Stomach smooth muscle (tissue), 2 donors: Measurements from ENCODE around the gene LAMP5.

Experiments used
- H3K27ac ChIP-seq: one replicate; pipeline ENCODE4 v1.7.0; 2013; ENCODE audit warnings: mild to moderate bottlenecking, low read length, inconsistent platforms
- H3K27me3 ChIP-seq, 2 donors: one replicate each; pipeline ENCODE4 v1.7.0; 2013; ENCODE audit warnings: low read length in 2 of 2; ENCODE audit not compliant: insufficient read depth in 2 of 2, control insufficient read depth in 1 of 2
- H3K36me3 ChIP-seq, 2 donors: one replicate each; pipeline ENCODE4 v1.7.0; 2013; ENCODE audit warnings: low read length in 2 of 2; ENCODE audit not compliant: control insufficient read depth in 2 of 2, insufficient read depth in 2 of 2
- H3K4me1 ChIP-seq: one replicate; pipeline ENCODE4 v1.7.0; 2013; ENCODE audit warnings: low read length; ENCODE audit not compliant: control insufficient read depth, insufficient read depth
- H3K4me3 ChIP-seq, 2 donors: one replicate each; pipeline ENCODE4 v1.7.0; 2013; ENCODE audit warnings: low read length in 2 of 2
- H3K9ac ChIP-seq, 2 donors: one replicate each; pipeline ENCODE4 v1.7.0; 2013; ENCODE audit warnings: low read length in 2 of 2, mild to moderate bottlenecking in 1 of 2
- H3K9me3 ChIP-seq, 2 donors: one replicate each; pipeline ENCODE4 v1.7.0; 2013; ENCODE audit warnings: low read length in 2 of 2; ENCODE audit not compliant: control insufficient read depth in 2 of 2
- donor health status: healthy.
- donor health status: Pancreatic carcinoma.

LAMP5 gene

DNA sequence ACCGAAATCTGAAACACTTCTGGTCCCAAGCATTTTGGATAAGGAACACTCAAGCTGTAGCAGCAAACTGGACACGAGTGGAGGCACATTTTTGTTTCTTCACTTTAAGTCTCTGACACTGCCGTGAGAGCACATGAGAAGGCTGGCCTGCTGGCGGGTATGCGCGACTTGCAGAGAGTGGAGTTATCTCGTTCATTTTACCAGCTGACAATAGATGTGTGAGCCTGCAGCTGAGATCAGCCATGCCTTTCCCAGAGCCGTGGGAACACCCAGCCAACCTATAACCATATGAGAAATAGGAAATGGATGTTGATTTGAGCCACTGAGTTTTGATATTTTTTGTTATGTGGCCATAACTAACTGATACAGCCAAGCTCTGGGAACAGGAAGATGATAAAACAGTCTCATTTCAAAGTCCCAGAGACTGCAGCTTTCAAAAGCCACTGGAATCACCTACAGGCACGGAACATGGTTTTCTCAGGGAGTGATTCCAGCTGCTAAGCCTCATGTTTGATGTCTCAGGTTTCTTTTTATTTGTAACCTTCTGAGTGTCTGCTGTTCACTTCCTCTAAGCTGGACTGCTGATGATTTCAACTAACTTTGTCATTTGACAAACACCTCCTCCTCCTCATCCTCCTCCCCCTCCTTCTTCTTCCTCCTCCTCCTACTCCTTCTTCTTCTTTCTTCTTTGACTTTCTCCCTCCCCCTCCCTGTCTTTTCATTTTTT, 28.6 kb upstream of the LAMP5 start:
- Histone ChIP-seq H3K27me3 (no peaks in the 10 kb centered on the region), H3K27ac (no peak overlapping the region), H3K9me3 (no peaks in the 10 kb centered on the region), H3K36me3 (no peaks in the 10 kb centered on the region), H3K4me3 (no peak overlapping the region), H3K9ac (no peak overlapping the region), H3K4me1 (no peaks in the 10 kb centered on the region)

DNA sequence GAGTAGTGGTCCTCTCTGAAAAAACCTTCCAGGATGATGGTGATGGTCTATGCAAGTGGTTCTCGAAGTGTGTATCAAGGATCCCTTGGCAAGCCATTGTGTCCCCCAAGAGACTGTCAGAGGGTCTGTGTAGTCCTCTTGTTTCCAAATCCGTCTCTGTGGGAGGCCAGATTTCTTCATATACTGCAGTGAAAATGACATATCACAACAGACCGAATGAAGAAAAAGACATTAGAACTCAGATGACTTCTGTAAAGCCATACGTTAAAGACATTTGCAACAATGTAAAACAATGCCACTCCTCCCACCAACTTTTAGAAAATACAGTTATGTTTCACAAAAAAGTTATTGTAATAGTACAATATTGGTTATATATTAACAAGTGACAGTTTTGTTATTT, 27.2 kb upstream of the LAMP5 start:
- no peak overlapping the region for H3K4me3 ChIP-seq
- H3K9ac ChIP-seq = no peak overlapping the region
- no peak overlapping the region for H3K27ac ChIP-seq
- H3K9me3 ChIP-seq = no peaks in the 10 kb centered on the region
- H3K36me3 ChIP-seq = no peaks in the 10 kb centered on the region
- no peaks in the 10 kb centered on the region for H3K4me1 ChIP-seq
- H3K27me3 ChIP-seq = no peaks in the 10 kb centered on the region

DNA sequence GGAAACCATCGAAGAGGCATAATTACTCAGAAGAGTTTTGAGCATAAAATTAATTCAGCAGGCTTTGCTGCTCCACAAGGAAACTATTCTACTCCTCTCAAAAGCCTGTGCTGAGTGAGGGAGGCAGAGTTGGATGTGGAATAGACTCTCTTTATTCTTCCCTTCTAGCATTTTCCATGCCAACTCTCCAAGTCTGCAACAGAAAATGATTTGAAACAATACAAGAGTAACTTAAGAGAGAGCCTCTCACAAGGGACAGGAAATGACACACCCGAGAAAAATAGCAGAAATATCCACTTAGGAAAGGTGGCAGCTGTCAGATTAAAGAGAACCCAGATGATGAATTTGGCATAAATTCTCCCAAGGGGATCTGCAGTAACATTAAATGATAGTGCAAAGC, 26.3 kb upstream of the LAMP5 start:
- no peak overlapping the region for H3K9ac ChIP-seq
- no peaks in the 10 kb centered on the region for H3K27me3 ChIP-seq
- H3K4me1 ChIP-seq = no peaks in the 10 kb centered on the region
- no peak overlapping the region for H3K27ac ChIP-seq
- H3K4me3 ChIP-seq = no peak overlapping the region
- H3K36me3 ChIP-seq = no peaks in the 10 kb centered on the region
- no peaks in the 10 kb centered on the region for H3K9me3 ChIP-seq

DNA sequence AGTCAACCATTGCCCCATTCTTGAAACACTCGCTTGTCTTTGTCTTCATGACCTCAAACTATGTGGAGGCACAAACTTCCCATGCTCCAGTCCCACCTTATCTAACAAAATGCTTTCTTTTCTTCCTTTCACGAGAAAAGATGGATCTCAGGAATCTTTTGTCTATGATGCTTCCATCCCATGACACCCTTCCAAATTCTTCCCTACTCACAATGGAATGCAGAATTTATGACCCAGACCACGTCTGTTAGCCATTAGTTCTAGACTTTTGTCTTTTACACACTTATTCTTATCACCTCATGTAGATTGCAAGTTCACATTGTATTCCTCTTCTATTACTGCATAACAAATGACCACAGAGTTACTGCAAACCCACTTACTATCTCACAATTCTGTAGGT, 24.2 kb upstream of the LAMP5 start:
- H3K27ac ChIP-seq = no peak overlapping the region
- H3K9ac ChIP-seq = no peak overlapping the region
- no peaks in the 10 kb centered on the region for H3K9me3 ChIP-seq
- H3K4me1 ChIP-seq = no peaks in the 10 kb centered on the region
- H3K27me3 ChIP-seq = no peaks in the 10 kb centered on the region
- no peaks in the 10 kb centered on the region for H3K36me3 ChIP-seq
- no peak overlapping the region for H3K4me3 ChIP-seq

DNA sequence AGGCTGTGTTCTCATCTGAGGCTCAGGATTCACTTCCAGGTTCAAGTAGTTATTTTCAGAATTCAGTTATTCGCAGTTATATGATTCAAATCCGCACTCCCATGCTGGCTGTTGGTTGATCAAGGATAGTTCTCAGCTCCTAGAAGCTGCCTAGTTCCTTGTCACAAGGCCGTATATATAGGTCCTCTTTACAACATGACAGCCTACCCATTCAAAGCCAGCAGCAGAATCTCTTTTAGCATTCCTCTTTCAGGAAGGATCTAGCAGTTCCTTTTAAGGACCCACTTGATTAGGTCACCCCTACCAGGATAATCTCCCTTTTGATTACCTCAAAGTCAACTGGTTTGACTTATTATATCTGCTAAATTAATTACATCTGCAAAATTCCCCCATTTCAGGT, 23.8 kb upstream of the LAMP5 start:
- Histone ChIP-seq H3K27me3 (no peaks in the 10 kb centered on the region), H3K36me3 (no peaks in the 10 kb centered on the region), H3K27ac (no peak overlapping the region)

DNA sequence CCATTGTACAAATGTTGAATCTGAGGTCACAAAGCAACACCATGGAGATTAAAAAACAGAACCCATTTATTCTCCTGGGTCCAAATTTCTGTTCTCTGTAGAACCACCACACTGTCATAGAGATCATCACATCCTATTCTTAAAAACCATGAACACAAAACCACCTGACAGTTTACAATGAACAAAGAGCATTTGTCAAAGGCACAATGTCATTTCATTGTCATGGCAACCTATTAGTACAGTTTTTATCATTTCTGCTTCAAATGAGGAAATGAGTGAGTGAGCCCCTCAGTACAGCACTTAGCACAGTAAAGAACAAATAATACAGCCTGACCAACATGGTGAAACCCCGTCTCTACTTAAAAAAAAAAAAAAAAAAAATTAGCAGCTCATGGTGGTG, 23.1 kb upstream of the LAMP5 start:
- Histone ChIP-seq H3K9me3 (no peaks in the 10 kb centered on the region), H3K36me3 (no peaks in the 10 kb centered on the region), H3K27ac (no peak overlapping the region), H3K4me3 (no peak overlapping the region), H3K9ac (no peak overlapping the region), H3K4me1 (no peaks in the 10 kb centered on the region), H3K27me3 (no peaks in the 10 kb centered on the region)

More for the DNA sequence above, 23.8 kb upstream of the LAMP5 start:
- no peaks in the 10 kb centered on the region for H3K9me3 ChIP-seq
- no peak overlapping the region for H3K9ac ChIP-seq
- no peaks in the 10 kb centered on the region for H3K4me1 ChIP-seq
- H3K4me3 ChIP-seq = no peak overlapping the region

DNA sequence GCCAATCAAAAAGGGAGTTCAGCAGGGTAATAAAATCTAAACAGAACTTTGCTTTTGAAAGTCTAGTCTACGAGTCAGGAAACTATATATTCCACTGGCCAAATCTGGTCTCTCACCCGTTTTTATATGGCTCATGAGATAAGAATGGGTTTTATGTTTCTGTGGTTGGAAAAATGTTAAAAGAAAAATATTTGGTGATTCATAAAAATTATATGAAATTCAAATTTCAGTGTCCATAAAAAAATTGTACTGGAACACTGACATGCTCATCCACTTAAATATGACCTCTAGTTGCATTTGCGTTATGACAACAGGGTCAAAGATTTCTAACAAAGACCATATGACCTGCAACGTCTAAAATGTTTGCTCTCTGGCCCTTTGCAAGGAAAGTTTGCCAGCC, 22.3 kb upstream of the LAMP5 start:
- Histone ChIP-seq H3K4me3 (no peak overlapping the region), H3K9ac (no peak overlapping the region), H3K27me3 (no peaks in the 10 kb centered on the region)

DNA sequence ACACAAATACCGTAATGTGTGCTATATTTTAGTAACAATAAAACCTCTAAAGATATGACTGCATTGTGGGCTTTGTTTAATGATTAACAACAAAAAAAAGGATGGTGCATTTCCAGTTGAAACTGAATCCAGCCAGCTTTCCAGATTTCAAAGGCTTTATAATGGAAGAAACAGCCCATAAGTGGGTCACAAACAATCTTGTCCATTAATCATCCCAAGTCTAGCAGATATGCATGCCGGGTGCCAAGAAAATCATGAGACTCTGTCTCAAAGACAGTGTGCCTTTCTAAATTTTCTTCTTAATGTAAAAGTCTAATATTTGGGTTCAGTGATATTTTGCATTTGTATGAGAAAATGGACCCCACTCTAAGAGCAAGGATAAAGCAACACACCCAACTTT, 20.6 kb upstream of the LAMP5 start:
- Histone ChIP-seq H3K27ac (no peak overlapping the region), H3K9me3 (no peaks in the 10 kb centered on the region), H3K9ac (no peak overlapping the region), H3K4me1 (no peaks in the 10 kb centered on the region), H3K4me3 (no peak overlapping the region), H3K27me3 (no peaks in the 10 kb centered on the region), H3K36me3 (no peaks in the 10 kb centered on the region)

More for the DNA sequence above, 22.3 kb upstream of the LAMP5 start:
- Histone ChIP-seq H3K4me1 (no peaks in the 10 kb centered on the region), H3K9me3 (no peaks in the 10 kb centered on the region), H3K27ac (no peak overlapping the region), H3K36me3 (no peaks in the 10 kb centered on the region)

DNA sequence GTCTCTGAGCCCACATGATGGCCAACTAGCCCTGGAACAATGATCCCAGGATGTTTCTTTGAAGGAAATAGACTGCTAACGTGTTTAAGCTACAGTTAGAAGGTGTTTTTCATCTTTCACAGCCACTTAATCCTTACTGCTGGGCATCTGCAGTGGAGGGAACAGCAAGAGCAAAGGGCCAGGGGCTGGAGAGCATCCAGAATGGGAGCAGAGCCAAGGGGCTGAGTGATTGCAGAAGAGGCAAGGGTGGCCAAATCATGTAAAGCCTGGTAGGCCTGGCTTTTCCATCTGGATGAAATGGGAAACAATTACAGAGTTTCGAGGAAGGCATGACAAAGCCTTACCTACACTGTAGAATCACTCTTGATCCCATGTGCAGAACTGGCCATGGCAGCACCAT, 18.7 kb upstream of the LAMP5 start:
- Histone ChIP-seq H3K27ac (no peak overlapping the region), H3K9me3 (no peaks in the 10 kb centered on the region), H3K36me3 (no peaks in the 10 kb centered on the region), H3K4me1 (no peaks in the 10 kb centered on the region), H3K4me3 (no peak overlapping the region), H3K27me3 (no peaks in the 10 kb centered on the region), H3K9ac (no peak overlapping the region)

DNA sequence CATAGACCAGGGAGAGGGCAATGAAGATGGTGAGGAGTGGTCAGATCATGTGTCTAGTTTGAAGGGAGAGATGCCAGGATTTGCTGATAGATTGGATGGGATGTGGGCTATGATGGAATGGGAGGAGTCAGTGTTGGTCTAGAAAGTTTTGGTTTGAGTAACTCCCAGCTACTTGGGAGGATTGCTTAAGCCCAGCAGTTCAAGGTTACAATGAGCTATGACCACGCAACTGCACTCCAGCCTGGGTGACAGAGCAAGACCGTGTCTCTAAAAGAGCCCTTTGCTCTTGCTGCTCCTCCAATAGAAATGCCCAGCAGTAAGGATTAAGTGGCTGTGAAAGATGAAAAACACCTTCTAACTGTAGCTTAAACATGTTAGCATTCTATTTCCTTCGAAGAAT, 18.2 kb upstream of the LAMP5 start:
- no peak overlapping the region for H3K27ac ChIP-seq
- H3K36me3 ChIP-seq = no peaks in the 10 kb centered on the region
- H3K4me3 ChIP-seq = no peak overlapping the region

DNA sequence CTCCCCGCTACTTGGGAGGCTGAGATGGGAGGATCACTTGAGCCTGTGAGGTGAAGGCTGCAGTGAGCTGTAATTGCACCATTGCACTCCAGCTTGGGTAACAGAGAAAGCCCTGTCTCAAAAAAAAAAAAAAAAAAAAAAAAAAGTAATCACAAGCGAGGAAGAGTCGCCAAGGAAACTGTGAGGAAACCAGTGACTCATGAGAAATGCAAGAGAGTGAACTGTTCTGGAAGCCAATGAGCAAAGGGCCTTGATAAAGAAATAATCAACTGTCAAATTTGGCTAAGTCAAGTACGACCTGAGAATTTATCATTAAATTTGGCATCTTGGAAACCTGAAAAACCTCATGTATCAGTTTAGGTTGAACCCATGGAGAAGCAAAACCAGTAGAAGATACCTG, 16.1 kb upstream of the LAMP5 start:
- Histone ChIP-seq H3K36me3 (no peaks in the 10 kb centered on the region), H3K9ac (no peak overlapping the region), H3K4me1 (no peaks in the 10 kb centered on the region), H3K27ac (no peak overlapping the region), H3K4me3 (no peak overlapping the region), H3K9me3 (no peaks in the 10 kb centered on the region), H3K27me3 (no peaks in the 10 kb centered on the region)

More for the DNA sequence above, 18.2 kb upstream of the LAMP5 start:
- Histone ChIP-seq H3K9ac (no peak overlapping the region), H3K4me1 (no peaks in the 10 kb centered on the region), H3K9me3 (no peaks in the 10 kb centered on the region), H3K27me3 (no peaks in the 10 kb centered on the region)
